Panc1 (cell line): ENCODE results near the gene CYB5D1. TPM values are rescaled to one million over a fixed set of nuclear protein-coding genes. Genes with fewer than 3 reads are reported as not detected.
A peak's percentile ranks its signal among the peaks of the same experiment; 100 is the strongest.

ENCODE experiments used
- ATAC-seq: fragments of 200-7000 bp; cut with Tn5 transposase; 2 replicates; pipeline ENCODE4 v1.9.1; 2020; ENCODE audit warnings: mild to moderate bottlenecking, moderate library complexity
- BruUV-seq: library from RNA; stranded (reverse); fragments of 400-500 nt; replicated peaks from 2 replicates; lab custom pipeline; 2021; lab: Mats Ljungman, UMichigan
- CTCF ChIA-PET: fragments of 300-600 bp; sonication (Branson Sonifier 250); formaldehyde crosslinking; loops from one replicate; lab custom pipeline; 2022; ENCODE audit warnings: antibody characterized with exemption; lab: Charles Lee
- POLR2A ChIA-PET: fragments of 300-600 bp; sonication (Branson Sonifier 250); formaldehyde crosslinking; loops from one replicate; lab custom pipeline; 2022; ENCODE audit warnings: antibody characterized with exemption; lab: Charles Lee
- DNase-seq: peaks from one replicate; pipeline ENCODE4 v3.0.0-alpha.2; 2010; ENCODE audit warnings: low read depth, low spot score
- H3K27ac ChIP-seq: 2 replicates; pipeline ENCODE4 v1.5.1; 2011; ENCODE audit warnings: mild to moderate bottlenecking, low read length, inconsistent platforms
- H3K27me3 ChIP-seq: fragments of 200-500 bp; sonication (Bioruptor generic); 2 replicates; pipeline ENCODE4 v1.6.0; 2014; ENCODE audit warnings: low read length, inconsistent platforms; ENCODE audit not compliant: control insufficient read depth, insufficient read depth
- H3K36me3 ChIP-seq: fragments of 200-500 bp; sonication (Bioruptor generic); 2 replicates; pipeline ENCODE4 v1.5.1; 2014; ENCODE audit warnings: inconsistent platforms, mild to moderate bottlenecking, low read length, moderate library complexity; ENCODE audit not compliant: control insufficient read depth, insufficient read depth
- H3K4me1 ChIP-seq: 2 replicates; pipeline ENCODE4 v1.5.1; 2011; ENCODE audit warnings: inconsistent platforms, mild to moderate bottlenecking, low read length, moderate library complexity; ENCODE audit not compliant: control insufficient read depth, insufficient read depth
- H3K4me3 ChIP-seq, 2 experiments: 2 replicates each; pipeline ENCODE4 v1.5.1; 2011 to 2012; ENCODE audit warnings: low read depth in 2 of 2, low read length in 2 of 2, mild to moderate bottlenecking in 2 of 2, inconsistent platforms in 1 of 2, moderate library complexity in 1 of 2
- H3K9me3 ChIP-seq: fragments of 200-500 bp; sonication (Bioruptor generic); 2 replicates; pipeline ENCODE4 v1.5.1; 2014; ENCODE audit warnings: low read depth, mild to moderate bottlenecking, inconsistent platforms, low read length, moderate library complexity; ENCODE audit not compliant: control insufficient read depth, insufficient read depth
- POLR2AphosphoS5 ChIP-seq: IDR thresholded peaks from 2 replicates; pipeline ENCODE4 v1.6.1; 2012; ENCODE audit warnings: mild to moderate bottlenecking, low read depth, low read length, moderate library complexity
- SIN3A ChIP-seq: IDR thresholded peaks from 2 replicates; pipeline ENCODE4 v1.6.1; 2012; ENCODE audit warnings: low read depth, mild to moderate bottlenecking, low read length, moderate library complexity, borderline replicate concordance; ENCODE audit not compliant: insufficient read depth
- TCF7L2 ChIP-seq: IDR thresholded peaks from 2 replicates; pipeline ENCODE4 v1.6.1; 2011; ENCODE audit warnings: mild to moderate bottlenecking, low read depth, low read length, inconsistent platforms
- in situ Hi-C: cut with HindIII; loops from 2 replicates; pipeline ENCODE4 v1.10.0; 2016; ENCODE audit warnings: low sequenced_read_pairs, low pct_unique_long_range_greater_than_20kb
- intact Hi-C: fragments of 100-400 bp; cut with micrococcal nuclease; formaldehyde crosslinking; loops from one replicate; pipeline ENCODE4 v1.10.0; 2022; ENCODE audit not compliant: unreplicated experiment
- total RNA-seq: library from RNA; stranded (reverse); gene quantifications from one replicate; pipeline ENCODE4 v1.2.1, GENCODE V29; 2021; ENCODE audit not compliant: unreplicated experiment
- TF ChIP-seq, protein P1 (sequence below), 2 experiments: IDR thresholded peaks; 2 replicates each; pipeline ENCODE4 v1.6.1; 2011 to 2012; ENCODE audit warnings: low read depth in 2 of 2, control low read depth in 1 of 2, low read length in 1 of 2, mild to moderate bottlenecking in 1 of 2, moderate library complexity in 1 of 2; ENCODE audit not compliant: insufficient read depth in 1 of 2
- TF ChIP-seq, protein P2 (sequence below): fragments of 450-650 bp; IDR thresholded peaks from 2 replicates; pipeline ENCODE4 v1.5.1; 2017; ENCODE audit warnings: mild to moderate bottlenecking

The CYB5D1 gene
- total RNA-seq, 1 experiment from 2014 or later: 8.6 TPM

DNA sequence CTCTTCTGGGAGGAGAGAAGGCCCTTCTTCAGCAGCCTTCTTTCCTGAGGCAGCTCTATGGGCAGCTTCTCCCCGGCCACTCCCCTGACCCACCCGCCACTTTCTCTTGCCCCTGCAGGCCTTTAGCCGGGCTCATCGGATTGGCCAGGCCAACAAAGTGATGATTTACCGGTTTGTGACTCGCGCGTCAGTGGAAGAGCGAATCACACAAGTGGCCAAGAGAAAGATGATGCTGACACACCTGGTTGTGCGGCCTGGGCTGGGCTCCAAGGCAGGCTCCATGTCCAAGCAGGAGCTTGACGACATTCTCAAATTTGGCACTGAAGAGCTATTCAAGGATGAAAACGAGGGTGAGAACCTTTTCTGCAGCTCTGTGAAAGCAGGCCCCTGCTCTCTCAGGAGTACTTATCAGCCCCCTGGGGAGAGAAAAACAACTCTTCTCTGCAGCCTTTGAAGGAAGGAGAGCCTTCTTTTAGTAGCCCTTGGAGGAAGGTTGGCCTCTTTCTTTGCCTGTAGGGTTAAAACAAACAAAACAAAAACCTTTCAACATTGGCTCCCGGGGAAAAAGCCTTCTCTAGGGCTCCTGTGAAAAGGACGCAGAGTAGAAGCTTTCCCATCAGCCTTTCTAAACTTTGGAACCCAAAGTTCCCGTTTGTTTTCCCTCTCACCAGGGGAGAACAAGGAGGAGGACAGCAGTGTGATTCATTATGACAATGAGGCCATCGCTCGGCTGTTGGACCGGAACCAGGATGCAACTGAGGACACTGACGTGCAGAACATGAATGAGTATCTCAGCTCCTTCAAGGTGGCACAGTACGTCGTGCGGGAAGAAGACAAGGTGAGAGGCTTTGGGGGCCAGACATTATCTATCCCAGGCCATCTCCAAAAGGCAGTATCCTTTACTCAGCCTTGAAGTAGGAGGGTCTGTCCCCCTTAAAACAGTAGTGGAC is 45.6 kb downstream of the CYB5D1 start:
- BruUV-seq: TSS peak; percentile 61
- Histone ChIP-seq H3K27me3 (no peaks in the 10 kb centered on the region), H3K4me3 (no peak overlapping the region), H3K4me1 (no peaks in the 10 kb centered on the region), H3K36me3 (peaks cover 5% of the 10 kb centered on the region), H3K9me3 (no peaks in the 10 kb centered on the region), H3K27ac (no peak overlapping the region)
- ATAC-seq (no peak), DNase-seq (no peak)
- in situ Hi-C loops (no loop called here), intact Hi-C loops (no loop called here)
- ChIA-PET CTCF (no interaction called here), POLR2A (no interaction called here)
- TF ChIP-seq, protein P1, sequence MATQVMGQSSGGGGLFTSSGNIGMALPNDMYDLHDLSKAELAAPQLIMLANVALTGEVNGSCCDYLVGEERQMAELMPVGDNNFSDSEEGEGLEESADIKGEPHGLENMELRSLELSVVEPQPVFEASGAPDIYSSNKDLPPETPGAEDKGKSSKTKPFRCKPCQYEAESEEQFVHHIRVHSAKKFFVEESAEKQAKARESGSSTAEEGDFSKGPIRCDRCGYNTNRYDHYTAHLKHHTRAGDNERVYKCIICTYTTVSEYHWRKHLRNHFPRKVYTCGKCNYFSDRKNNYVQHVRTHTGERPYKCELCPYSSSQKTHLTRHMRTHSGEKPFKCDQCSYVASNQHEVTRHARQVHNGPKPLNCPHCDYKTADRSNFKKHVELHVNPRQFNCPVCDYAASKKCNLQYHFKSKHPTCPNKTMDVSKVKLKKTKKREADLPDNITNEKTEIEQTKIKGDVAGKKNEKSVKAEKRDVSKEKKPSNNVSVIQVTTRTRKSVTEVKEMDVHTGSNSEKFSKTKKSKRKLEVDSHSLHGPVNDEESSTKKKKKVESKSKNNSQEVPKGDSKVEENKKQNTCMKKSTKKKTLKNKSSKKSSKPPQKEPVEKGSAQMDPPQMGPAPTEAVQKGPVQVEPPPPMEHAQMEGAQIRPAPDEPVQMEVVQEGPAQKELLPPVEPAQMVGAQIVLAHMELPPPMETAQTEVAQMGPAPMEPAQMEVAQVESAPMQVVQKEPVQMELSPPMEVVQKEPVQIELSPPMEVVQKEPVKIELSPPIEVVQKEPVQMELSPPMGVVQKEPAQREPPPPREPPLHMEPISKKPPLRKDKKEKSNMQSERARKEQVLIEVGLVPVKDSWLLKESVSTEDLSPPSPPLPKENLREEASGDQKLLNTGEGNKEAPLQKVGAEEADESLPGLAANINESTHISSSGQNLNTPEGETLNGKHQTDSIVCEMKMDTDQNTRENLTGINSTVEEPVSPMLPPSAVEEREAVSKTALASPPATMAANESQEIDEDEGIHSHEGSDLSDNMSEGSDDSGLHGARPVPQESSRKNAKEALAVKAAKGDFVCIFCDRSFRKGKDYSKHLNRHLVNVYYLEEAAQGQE (IDR thresholded peaks at IDR 0.05; ENCODE audit: insufficient read depth in 1 of 2, low read depth in 2 of 2, low read length in 1 of 2): no peak
- no peak for TF ChIP-seq POLR2AphosphoS5
- TF ChIP-seq SIN3A: no peak
- no peak for TF ChIP-seq TCF7L2
- TF ChIP-seq, protein P2, sequence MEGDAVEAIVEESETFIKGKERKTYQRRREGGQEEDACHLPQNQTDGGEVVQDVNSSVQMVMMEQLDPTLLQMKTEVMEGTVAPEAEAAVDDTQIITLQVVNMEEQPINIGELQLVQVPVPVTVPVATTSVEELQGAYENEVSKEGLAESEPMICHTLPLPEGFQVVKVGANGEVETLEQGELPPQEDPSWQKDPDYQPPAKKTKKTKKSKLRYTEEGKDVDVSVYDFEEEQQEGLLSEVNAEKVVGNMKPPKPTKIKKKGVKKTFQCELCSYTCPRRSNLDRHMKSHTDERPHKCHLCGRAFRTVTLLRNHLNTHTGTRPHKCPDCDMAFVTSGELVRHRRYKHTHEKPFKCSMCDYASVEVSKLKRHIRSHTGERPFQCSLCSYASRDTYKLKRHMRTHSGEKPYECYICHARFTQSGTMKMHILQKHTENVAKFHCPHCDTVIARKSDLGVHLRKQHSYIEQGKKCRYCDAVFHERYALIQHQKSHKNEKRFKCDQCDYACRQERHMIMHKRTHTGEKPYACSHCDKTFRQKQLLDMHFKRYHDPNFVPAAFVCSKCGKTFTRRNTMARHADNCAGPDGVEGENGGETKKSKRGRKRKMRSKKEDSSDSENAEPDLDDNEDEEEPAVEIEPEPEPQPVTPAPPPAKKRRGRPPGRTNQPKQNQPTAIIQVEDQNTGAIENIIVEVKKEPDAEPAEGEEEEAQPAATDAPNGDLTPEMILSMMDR: no peak

DNA sequence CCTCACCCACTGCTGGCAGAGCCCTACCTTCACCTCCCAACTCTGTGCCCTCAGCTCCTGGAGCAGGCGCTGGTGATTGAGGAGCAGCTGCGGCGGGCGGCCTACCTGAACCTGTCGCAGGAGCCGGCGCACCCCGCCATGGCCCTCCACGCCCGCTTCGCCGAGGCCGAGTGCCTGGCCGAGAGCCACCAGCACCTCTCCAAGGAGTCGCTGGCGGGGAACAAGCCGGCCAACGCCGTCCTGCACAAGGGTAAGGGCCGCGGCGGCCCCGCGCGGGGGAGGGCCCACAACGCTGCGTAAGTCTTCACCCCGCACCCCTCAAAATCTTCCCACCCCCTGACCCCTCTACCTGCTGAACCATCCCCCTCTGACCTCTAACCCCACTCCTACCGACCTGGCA is 51.3 kb downstream of the CYB5D1 start:
- no peaks in the 10 kb centered on the region for H3K27me3 ChIP-seq
- peaks cover 2% of the 10 kb centered on the region; the same call in 1 of the 2 replicates for H3K4me1 ChIP-seq
- DNase-seq: no peak
- no peak overlapping the region for H3K27ac ChIP-seq
- no peak for ATAC-seq
- no peak for TF ChIP-seq POLR2AphosphoS5
- TF ChIP-seq, protein P1 (IDR thresholded peaks at IDR 0.05; ENCODE audit: insufficient read depth in 1 of 2, low read depth in 2 of 2, low read length in 1 of 2): no peak
- TF ChIP-seq TCF7L2: no peak
- no peak for TF ChIP-seq SIN3A
- TF ChIP-seq, protein P2: no peak
- peaks cover 5% of the 10 kb centered on the region for H3K36me3 ChIP-seq
- H3K4me3 ChIP-seq: no peak overlapping the region
- no peaks in the 10 kb centered on the region for H3K9me3 ChIP-seq
- intact Hi-C loops: no loop called here
- in situ Hi-C loops: no loop called here
- ChIA-PET CTCF (no interaction called here), POLR2A (no interaction called here)
- BruUV-seq: no TSS peak
